C4-2B (cell line): ENCODE data around the gene FGF21.

Experiments
- H3K27ac ChIP-seq: fragments of 450-650 bp; 2 replicates; pipeline ENCODE4 v1.5.1; 2017
- CTCF ChIP-seq: fragments of 450-650 bp; conservative IDR thresholded peaks from 2 replicates; pipeline ENCODE4 v1.5.1; 2017; ENCODE audit warnings: mild to moderate bottlenecking
- ZFX ChIP-seq: fragments of 450-650 bp; IDR thresholded peaks from 2 replicates; pipeline ENCODE4 v1.6.1; 2017

The FGF21 gene

GRCh38 chr19:48802623-48803022, 47.3 kb downstream of the FGF21 start:
- no peak overlapping the region for H3K27ac ChIP-seq
- TF ChIP-seq CTCF, result no peak
- no peak for TF ChIP-seq ZFX

- no peak overlapping the region for H3K27ac ChIP-seq
- TF ChIP-seq CTCF (no peak), ZFX (no peak)
Measured at GRCh38 chr19:48804496-48804895, 49.2 kb downstream of the FGF21 start.

- H3K27ac ChIP-seq, result no peak overlapping the region
- TF ChIP-seq ZFX (no peak), CTCF (no peak)
Measured at GRCh38 chr19:48805452-48805851, 50.1 kb downstream of the FGF21 start.

- no peak for TF ChIP-seq CTCF
- no peak for TF ChIP-seq ZFX
- H3K27ac ChIP-seq, result no peak overlapping the region
Measured at GRCh38 chr19:48806518-48806817, 51.1 kb downstream of the FGF21 start.

- no peak for TF ChIP-seq CTCF
- TF ChIP-seq ZFX, result no peak
- no peak overlapping the region for H3K27ac ChIP-seq
Measured at GRCh38 chr19:48806818-48807589, 51.7 kb downstream of the FGF21 start.

- TF ChIP-seq CTCF, result no peak
- no peak for TF ChIP-seq ZFX
- no peak overlapping the region for H3K27ac ChIP-seq
Measured at GRCh38 chr19:48807590-48808308, 52.4 kb downstream of the FGF21 start.
